Erythroblast (primary cell): ENCODE results near the gene DNER.
A peak's percentile ranks its signal among the peaks of the same experiment; 100 is the strongest.
"Not testable (repeated sequence)": the region's sequence is repeated elsewhere in the genome, so short reads cannot be mapped to it uniquely, and the experiment has no call there.

ENCODE experiments used
- DNase-seq, 2 experiments: peaks; one replicate each; lab custom pipeline; 2025; lab: John Stamatoyannopoulos, UW
- GATA1 ChIP-seq: IDR thresholded peaks from 2 replicates; pipeline ENCODE4 v1.6.1; 2011; ENCODE audit warnings: low read depth, mild to moderate bottlenecking, control low read depth, low read length, moderate library complexity
- POLR2A ChIP-seq: IDR thresholded peaks from 2 replicates; pipeline ENCODE4 v1.6.1; 2011; ENCODE audit warnings: mild to moderate bottlenecking, low read length

The DNER gene, protein sequence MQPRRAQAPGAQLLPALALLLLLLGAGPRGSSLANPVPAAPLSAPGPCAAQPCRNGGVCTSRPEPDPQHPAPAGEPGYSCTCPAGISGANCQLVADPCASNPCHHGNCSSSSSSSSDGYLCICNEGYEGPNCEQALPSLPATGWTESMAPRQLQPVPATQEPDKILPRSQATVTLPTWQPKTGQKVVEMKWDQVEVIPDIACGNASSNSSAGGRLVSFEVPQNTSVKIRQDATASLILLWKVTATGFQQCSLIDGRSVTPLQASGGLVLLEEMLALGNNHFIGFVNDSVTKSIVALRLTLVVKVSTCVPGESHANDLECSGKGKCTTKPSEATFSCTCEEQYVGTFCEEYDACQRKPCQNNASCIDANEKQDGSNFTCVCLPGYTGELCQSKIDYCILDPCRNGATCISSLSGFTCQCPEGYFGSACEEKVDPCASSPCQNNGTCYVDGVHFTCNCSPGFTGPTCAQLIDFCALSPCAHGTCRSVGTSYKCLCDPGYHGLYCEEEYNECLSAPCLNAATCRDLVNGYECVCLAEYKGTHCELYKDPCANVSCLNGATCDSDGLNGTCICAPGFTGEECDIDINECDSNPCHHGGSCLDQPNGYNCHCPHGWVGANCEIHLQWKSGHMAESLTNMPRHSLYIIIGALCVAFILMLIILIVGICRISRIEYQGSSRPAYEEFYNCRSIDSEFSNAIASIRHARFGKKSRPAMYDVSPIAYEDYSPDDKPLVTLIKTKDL

DNA sequence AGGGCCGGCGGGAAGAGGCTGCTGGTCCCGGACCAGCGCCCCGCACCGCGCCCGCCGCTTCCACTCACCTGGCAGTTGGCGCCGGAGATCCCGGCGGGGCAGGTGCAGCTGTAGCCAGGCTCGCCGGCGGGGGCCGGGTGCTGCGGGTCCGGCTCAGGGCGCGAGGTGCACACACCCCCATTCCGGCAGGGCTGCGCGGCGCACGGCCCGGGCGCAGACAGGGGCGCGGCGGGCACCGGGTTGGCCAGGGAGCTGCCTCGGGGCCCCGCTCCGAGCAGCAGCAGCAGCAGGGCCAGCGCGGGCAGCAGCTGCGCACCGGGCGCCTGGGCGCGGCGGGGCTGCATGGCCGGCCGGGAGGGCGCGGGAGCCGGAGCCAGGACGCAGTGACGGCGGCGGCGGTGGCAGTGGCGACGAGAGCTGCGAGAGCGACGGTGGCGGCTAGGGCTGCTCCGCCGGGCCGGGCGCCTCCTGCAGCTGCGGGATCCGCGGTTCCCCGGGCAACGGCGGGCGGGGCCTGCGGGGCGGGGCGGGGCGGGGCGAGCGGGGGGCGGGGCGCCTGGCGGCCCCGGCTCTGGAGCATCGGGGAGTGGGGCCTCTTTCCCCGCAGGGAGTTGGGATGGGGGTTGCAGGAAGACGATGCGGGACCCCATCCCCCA is at the start of gene DNER:
Gene DNER, minus strand, starts transcription at position 476 of the 656 bp plus-strand sequence. Its CDS starts 132 bp downstream, at position 344.
- no peak for TF ChIP-seq GATA1
- DNase-seq: peak; percentile 36 to 44

DNA sequence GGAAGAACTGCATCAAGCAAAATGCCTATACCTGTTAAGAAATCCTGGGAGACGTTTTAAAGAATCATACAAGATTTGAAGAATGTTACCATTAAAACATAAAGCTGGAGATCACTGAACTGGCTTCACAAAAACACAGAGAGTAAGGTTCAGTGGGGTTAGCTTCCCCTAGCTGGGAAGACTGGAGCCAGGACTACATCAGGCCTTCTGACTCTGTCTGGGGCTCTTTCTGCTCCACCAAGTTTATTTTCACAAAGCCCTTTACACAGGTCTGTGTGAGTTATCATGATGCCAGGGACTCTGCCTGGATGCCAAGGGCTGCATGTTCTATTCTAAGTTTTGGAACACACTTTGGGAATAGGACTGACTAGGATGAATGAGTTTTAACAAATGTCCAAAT is 47.3 kb upstream of the DNER start:
- DNase-seq: no peak
- TF ChIP-seq GATA1 (no peak), POLR2A (no peak)

DNA sequence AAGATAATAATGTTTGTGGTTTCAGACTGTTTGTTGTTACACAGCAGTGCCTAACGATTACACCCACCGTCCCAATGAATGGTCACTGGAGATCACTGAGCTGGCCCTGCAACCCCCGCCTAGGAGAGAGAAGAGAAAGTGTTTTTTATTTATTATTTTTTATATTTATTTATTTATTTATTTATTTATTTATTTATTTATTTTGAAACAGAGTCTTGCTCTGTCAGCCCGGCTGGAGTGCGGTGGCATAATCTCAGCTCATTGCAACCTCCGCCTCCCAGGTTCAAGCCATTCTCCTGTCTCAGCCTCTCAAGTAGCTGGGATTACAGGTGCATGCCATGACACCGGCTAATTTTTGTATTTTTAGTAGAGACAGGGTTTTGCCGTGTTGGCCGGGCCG is 43.1 kb upstream of the DNER start:
- DNase-seq: not testable (repeated sequence)

DNA sequence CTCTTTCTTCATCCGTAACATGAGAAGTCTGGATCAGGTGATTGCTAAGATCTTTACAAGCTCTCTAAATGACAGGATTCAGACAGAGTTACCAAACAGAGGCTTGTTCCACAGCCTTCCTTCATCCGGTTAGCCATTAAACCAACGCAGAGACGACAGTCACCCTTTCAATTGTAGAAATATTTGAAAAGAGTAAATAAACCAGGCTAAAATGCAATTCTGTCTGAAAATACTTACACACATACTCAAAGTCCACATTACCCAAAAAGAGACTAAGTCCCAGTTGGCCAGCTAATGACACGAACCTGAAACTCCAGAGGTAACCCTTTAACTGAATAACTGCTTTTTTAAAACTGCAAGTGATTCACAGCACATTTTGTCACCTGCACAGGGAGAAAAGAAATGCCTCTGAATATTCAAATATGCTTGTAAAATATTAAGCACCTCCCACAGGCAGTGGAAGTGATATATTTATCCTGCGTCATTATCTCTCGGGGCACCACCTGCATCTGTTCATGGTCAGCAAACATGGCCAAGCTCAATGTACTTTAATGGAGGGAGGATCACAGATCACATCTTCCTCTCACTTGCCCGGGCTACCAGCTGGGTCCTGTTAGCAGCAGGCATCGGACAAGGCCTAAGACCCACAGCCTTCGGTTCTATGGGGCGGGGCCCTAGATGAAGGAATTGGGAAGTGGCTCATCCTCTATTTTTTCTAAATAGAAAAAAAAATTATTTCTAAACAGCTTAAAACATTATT is 38.8 kb upstream of the DNER start:
- DNase-seq: no peak
- no peak for TF ChIP-seq GATA1
- TF ChIP-seq POLR2A: no peak

DNA sequence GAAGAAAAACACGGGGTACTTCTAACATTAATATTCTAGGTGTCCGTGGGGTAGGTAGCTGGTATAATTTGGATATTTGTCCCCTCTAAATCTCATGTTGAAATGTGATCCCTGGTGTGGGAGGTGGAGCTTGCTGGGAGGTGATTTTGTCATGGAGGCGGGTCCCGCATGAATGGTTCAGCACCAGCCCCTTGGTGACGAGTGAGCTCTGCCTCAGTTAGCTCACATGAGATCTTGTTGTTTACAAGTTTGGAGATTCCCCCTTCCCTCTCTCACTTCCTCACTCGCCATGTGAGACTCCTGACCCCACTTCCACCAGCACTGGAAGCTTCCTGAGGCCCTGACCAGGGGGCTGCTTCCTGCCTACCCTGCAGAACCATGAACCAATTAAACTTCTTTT is 35.4 kb upstream of the DNER start:
- DNase-seq: no peak
- TF ChIP-seq POLR2A (no peak), GATA1 (no peak)

DNA sequence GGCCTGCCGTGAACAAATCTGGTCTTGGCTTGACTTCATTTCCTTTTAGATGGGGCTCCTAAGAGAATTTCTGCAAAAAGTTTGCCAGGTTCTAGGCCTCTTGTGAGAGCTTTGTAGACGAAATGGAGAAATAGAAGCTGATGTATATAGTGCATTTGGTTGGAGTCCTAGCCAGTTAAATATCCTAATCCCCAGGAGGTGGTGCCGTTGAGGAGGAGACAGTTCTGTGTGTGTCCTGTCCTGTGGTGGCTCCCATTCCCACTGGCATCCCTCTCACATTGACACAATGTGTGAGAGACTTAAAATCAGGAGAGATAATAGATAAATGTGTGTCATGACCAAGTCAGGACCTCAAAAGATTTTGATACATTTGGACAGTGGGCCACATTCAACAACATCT is 34.6 kb upstream of the DNER start:
- DNase-seq: no peak
- TF ChIP-seq GATA1: no peak
- TF ChIP-seq POLR2A: no peak

DNA sequence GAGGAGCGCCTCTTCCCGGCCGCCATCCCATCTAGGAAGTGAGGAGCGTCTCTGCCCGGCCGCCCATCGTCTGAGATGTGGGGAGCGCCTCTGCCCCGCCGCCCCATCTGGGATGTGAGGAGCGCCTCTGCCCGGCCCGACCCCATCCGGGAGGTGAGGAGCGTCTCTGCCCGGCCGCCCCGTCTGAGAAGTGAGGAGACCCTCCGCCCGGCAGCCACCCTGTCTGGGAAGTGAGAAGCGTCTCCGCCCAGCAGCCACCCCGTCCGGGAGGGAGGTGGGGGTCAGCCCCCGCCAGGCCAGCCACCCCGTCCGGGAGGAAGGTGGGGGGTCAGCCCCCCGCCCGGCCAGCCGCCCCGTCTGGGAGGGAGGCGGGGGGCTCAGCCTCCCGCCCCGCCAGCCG is 28.3 kb upstream of the DNER start:
- DNase-seq: not testable (repeated sequence)

DNA sequence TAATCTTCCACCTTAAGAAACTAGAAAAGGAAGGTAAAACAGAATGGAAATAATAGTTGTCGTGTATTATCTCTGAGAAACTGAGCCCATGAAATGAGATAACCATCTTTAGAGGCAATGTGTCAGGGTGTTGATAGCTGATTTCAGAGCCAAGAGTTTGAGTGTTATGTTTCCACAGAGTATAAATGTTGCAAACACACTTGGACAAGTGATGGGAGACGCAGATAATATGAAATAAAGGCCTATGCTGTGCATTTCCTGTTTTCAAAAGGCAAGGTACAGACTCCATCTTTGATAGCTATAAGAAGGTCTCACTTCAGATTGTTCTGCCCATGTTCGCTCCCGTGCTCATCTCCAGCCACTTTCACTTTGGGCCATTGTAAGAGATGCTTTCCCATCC is 25.9 kb upstream of the DNER start:
- TF ChIP-seq GATA1 (no peak), POLR2A (no peak)
- DNase-seq: peak; percentile 55 to 88

DNA sequence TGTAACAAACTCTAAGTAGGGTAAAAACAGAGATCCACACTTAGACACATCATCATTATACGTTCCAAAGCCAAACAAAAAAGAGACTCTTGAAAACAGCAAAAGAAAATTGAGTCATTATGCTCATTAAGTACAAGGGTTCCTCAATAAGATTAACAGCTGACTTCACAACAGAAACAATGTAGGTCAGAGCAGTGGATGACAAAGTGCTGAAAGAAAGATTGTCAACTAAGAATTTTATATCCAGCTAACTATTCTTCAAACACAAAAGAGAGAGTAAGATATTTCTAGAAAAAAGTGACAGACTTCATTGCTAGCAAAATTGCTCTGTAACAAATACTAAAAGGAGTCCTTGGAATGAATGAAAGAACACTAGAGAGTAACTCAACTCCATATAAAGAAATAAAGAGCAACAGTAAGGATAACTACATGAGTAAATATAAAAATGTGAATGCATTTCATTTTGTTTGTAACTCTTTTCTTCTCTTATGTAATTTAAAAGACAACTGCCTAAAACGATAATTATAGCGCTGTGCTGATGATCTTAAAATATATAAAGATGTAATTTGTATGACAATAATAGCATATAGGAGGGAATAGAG is 23.8 kb upstream of the DNER start:
- peak in 1 of 2 experiments; percentile 20 for DNase-seq
- no peak for TF ChIP-seq POLR2A
- TF ChIP-seq GATA1: no peak

DNA sequence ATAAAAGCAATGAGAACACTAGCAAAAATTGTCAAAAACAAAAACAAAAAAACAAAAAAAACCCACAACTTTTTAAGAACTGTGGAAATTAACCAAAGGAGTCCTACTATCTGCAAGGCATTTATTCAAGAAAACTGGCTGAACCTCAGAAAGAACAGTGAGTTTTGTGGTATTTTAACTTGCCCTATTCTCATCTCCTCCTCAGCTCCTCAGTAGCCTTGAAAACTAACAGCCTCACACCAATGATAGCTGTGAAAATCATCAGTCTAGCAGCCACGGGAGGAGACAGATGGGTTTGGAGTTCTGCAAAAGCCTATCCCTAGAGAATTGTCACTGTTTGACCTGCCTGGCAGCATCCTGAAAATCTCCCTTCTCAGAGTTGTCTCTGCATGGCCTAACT is 20.1 kb upstream of the DNER start:
- no peak for TF ChIP-seq GATA1
- TF ChIP-seq POLR2A: no peak
- no peak for DNase-seq

DNA sequence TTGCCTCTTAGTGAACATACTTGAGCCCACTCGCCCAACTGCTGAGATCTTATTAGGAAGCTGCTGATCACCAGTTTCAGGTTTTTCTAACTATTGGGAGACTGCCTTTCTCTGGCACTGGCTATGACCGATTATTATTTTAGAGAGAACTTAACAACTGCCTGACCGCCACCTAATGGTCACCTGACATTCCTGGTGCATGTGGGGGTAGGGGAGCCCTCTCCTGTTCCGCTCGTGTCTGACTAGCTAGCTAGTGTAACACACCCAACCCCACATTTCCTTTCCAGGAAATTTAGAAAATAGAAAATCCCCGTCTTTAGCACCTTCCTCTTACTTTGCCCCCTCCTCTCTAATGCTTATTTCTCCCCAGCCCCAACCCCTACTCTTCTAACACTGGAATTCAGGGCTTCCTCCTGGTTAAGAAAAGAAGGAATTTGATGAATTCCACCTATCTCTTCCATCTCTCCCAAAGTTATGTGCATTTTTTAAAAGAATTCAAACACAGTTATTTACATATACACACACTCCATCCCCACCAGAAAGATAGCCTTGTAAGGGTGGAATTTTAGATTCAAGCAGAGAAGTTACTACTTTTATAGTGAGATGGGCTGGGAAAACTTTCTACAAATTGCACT is 19.4 kb upstream of the DNER start:
- TF ChIP-seq GATA1 (no peak), POLR2A (no peak)
- no peak for DNase-seq

DNA sequence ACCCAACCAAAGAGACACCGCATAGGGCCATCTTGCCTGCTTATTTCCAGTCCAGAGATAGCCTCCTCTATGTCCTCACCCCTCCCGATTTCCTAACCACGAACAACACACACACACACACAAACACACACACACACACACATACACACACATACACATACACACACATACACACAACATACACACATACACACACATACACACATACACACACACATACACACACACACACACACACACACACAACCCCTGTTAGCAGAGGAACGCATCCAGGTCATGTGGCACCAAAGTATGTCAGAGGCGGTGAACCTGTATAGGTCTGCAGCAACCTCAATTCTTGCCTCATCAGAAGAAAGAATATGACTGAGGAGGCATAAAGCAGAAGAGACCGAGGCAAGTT is 18.5 kb upstream of the DNER start:
- no peak for TF ChIP-seq GATA1
- no peak for TF ChIP-seq POLR2A
- no peak for DNase-seq

DNA sequence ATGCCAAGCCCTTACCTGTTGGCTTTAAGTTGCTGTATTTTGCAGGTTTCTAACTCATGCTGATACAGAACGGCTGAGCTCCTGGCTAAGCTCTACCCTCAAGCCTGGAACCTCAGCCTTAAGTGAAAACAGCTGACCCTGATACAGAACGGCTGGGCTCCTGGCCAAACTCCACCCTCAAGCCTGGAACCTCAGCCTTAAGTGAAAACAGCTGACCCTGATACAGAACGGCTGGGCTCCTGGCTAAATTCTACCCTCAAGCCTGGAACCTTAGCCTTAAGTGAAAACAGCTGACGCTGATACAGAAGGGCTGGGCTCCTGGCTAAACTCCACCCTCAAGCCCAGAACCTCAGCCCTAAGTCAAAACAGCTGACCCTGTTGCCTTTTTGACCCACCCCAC is 17.6 kb upstream of the DNER start:
- TF ChIP-seq POLR2A: no peak
- no peak for TF ChIP-seq GATA1
- DNase-seq: peak; percentile 53 to 73
